SH-SY5Y (cell line): ENCODE results near the gene PLSCR2.

Source experiments
- GATA2 ChIP-seq: IDR thresholded peaks from 2 replicates; pipeline ENCODE4 v1.6.1; 2011; ENCODE audit warnings: mild to moderate bottlenecking, low read depth, low read length
- GATA3 ChIP-seq: IDR thresholded peaks from 2 replicates; pipeline ENCODE4 v1.6.1; 2011; ENCODE audit warnings: low read depth, mild to moderate bottlenecking, low read length, moderate library complexity

- TF ChIP-seq GATA2 = no peak
- no peak for TF ChIP-seq GATA3
Measured at GRCh38 chr3:146507331-146508120, 38.2 kb upstream of the PLSCR2 start.
